GM19193 (cell line): ENCODE results near the gene MAG.

Source experiments
- POLR2A ChIP-seq: IDR thresholded peaks from 4 replicates; pipeline ENCODE4 v1.6.1; 2011; ENCODE audit not compliant: insufficient read depth, insufficient read length; ENCODE audit errors: extremely low read depth

MAG gene

DNA sequence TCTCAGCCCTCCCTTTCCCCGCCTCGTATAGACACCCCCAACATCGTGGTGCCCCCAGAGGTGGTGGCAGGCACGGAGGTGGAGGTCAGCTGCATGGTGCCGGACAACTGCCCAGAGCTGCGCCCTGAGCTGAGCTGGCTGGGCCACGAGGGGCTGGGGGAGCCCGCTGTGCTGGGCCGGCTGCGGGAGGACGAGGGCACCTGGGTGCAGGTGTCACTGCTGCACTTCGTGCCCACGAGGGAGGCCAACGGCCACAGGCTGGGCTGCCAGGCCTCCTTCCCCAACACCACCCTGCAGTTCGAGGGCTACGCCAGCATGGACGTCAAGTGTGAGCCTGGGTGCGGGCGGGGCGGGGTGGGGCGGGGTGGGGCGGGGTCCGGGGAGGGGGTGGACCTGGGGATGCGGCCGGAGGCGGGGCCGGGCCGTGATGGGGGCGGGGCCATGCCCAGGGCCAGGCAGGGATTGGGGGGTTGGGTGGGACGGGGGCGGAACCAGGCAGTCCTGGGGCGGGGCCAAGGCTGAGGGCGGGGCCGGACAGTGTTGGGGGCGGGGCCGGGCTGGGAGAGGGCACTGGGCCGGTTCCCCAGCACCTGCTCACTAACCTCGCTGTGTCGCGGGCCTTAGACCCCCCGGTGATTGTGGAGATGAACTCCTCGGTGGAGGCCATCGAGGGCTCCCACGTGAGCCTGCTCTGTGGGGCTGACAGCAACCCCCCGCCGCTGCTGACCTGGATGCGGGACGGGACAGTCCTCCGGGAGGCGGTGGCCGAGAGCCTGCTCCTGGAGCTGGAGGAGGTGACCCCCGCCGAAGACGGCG lies 7.8 kb downstream of the MAG start:
- no peak for TF ChIP-seq POLR2A

DNA sequence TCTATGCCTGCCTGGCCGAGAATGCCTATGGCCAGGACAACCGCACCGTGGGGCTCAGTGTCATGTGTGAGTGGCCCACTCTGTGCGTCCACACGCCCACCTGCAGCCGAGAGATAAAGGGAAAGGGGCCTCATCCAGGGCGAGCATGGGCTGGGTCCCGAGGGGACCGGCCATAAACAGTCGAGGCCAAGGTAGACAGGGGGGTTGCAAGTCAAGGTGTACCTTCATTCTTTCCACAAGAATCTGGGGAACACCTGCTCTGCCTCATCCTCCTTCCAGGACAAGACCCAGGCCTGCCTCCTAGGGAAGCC lies 8.3 kb downstream of the MAG start:
- TF ChIP-seq POLR2A: no peak

DNA sequence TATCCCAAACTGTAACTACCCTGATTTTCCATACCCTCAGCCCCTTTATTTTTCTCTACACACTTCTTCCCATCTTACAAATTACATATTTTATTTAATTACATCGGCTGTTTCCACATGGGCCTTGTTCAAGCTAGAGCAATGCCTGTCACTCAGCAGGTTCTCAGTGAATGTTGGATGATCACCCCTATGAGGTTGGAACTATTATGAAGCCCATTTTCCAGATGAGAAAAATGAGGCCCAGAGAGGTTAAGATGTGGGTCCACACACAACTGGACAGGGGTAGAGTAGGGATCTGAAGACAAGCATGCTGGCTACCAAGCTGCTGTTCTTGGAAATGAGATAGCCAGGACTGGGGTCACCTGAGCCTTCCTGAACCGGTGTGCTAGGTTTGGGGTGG lies 10.0 kb downstream of the MAG start:
- no peak for TF ChIP-seq POLR2A

DNA sequence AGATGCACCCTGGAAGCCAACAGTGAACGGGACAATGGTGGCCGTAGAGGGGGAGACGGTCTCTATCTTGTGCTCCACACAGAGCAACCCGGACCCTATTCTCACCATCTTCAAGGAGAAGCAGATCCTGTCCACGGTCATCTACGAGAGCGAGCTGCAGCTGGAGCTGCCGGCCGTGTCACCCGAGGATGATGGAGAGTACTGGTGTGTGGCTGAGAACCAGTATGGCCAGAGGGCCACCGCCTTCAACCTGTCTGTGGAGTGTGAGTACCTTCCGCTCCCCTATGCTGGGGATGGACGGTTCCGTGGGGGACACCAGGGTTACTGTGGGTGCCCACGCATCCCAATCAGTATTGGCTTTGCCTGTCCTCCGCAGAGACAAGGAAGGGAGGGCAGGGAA lies 10.5 kb downstream of the MAG start:
- TF ChIP-seq POLR2A: no peak

DNA sequence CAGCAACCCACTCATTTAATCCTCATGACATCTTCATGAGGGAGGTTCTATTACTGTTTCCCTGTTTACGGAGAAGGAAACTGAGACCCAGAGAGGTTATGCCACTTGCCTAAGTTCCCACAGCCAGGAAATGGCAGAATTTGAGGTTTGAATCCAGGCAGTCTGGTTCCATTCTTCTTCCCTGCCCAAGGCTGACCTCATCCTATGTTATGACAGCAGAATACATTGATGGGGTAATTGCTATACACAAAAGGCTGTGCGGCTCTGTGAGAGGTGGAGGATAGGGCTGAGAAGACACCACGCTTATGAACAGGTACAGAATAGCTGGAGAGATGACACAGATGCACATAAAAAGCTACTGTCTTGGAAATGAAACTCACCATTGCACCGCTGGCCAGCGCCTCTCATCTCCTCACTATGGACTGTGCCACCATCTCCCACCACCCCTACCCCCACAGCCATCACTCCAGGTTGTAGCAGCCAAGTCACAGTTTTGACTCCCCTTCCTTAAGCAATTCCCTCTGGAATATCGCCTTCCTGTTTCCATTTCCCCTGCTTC lies 11.5 kb downstream of the MAG start:
- no peak for TF ChIP-seq POLR2A

DNA sequence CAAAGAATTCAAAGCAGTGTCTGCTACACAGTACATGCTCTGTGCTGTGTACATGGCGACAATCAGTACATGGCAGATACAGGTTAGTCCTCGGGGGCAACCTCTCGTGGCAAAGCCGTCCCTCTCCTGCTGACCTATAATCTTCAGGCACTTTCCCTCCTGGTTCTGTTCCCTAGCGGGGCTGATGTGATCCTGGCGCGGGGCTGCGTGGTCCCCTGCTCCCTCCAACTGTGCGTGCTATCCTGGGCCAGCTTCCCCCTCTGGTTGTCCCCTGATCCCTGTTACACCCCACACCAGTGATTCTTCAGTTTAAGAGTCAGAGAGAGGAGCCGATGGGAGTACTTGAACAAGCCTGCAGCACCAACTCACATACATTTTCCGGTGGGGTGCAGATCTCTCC lies 12.1 kb downstream of the MAG start:
- no peak for TF ChIP-seq POLR2A

DNA sequence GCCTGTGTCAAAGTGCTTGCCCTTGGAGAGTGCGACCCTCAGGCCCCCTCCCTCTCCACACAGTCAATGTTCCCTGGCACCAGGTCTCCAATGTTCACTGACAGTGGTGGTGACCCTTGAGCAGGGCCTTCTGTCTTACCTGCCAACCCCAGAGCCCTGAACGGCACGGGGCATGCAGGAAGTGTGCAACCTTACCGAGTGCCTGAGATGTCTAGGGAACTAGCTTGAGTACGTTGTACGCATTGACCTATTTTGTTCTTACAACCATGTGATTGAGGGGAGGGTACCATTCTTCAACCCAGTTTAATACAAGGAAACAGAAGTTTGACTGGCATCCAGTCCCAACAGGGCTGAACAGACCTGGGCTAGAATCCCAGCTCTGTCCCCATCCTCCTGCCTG lies 13.2 kb downstream of the MAG start:
- no peak for TF ChIP-seq POLR2A

DNA sequence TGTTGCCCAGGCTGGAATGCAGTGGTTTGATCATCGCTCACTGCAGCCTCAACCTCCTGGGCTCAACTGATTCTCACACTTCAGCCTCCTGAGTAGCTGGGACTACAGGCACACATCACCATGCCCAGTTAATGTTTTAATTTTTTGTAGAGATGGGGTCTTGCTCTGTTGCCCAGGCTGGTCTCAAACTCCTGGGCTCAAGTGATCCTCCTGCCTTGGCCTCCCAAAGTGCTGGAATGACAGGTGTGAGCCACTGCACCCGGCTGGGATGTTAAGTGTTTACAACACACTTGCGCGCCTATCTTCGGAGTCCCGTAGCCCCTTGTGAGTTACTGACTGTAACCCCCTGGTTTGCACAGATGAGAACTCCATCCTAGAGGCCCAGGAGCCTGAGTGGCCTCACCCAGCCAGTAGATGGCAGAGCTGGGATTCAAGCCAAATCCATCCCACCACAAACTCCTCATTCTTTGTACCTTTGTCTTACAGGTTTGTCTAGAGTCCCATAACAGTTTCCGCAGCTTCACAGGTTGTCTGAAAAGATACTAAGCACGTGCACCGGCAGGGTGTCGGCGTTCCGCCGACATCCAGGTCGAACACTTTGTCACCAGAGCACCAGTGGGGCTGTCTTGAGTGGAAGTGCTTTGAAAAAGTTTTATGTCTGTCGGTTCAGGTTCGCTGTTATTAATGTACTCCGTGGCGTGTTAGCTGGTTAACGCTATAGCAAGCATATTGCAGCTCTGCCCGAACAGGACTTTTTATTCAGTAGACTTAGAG lies 14.7 kb downstream of the MAG start:
- TF ChIP-seq POLR2A: no peak

DNA sequence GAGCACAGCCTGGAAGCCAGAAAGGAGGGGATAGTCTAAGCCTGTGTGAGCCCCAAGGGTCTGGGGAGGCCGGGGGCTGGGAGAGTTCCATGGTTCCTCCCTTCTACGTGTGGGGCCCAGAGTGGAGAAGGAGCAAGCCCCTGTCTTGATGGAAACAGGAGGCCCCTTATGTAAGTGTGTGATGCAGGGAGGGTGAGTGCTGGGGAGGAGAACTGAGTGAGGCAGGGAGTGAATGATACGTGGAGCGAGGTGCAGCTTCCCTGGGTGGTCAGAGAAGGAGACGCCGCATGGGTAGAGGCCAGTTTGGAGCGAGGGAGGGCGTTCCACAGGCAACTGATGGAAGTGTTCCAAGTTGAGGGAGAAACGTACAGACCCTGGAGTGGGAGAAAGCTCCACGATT lies 16.0 kb downstream of the MAG start:
- TF ChIP-seq POLR2A: no peak

DNA sequence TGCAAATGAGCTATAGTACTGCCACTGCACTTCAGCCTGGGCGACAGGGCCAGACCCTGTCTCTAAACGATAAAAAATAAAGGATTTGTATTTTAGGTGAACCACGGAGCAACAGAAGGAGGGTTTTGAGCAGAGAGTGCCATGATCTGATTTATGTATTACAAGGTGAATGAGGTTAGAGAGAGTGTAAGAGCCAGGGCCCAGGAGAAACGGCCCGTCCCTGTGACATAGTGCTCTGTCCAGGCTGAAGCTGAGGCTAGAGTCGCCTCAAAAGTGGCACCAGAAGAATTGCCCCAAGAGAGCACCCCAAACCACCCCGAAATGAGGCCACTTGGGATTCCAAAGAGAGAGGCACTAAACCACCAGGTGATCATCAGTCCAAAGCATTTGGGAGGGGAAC lies 16.9 kb downstream of the MAG start:
- TF ChIP-seq POLR2A: no peak

DNA sequence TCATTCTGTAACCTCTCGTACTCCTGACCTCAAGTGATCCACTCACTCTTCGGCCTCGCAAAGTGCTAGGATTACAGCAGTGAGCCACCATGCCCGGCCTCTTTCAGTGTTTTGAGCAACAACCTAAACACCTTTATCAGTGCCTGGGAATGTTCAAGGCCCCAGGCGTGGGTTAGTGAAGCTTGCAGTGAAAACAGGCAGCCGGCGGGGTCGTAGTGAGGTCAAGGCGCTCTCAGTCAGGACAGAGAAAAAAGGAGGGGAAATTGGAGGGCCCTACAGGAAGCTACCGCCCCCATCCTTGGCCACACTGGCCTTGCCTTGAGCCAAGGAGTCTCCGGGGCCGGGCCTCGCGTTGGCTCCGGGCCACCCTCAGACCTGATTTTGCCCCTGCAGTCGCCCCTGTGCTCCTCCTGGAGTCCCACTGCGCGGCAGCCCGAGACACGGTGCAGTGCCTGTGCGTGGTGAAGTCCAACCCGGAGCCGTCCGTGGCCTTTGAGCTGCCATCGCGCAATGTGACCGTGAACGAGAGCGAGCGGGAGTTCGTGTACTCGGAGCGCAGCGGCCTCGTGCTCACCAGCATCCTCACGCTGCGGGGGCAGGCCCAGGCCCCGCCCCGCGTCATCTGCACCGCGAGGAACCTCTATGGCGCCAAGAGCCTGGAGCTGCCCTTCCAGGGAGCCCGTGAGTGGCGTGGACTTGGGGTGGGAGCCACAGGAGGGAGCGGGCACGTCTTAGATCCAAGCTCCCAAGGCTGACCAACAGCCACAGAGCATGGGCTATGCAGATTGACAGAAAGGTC lies 17.7 kb downstream of the MAG start:
- TF ChIP-seq POLR2A: no peak

DNA sequence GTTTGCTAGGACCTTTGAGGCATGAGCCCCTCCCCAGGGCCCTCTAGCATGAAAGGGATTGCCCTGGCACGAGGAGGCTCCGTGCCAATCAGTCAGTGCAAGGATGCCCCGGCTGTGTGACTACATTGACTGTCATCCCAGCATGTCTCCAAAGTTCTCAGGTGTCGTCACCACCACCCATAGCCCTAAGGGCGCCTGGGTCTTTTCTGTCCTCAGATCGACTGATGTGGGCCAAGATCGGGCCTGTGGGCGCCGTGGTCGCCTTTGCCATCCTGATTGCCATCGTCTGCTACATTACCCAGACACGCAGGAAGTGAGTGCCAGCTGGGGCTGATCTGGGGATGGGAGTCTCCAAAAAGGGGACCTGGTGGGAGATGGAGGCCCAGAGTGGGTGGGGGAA lies 18.4 kb downstream of the MAG start:
- no peak for TF ChIP-seq POLR2A

DNA sequence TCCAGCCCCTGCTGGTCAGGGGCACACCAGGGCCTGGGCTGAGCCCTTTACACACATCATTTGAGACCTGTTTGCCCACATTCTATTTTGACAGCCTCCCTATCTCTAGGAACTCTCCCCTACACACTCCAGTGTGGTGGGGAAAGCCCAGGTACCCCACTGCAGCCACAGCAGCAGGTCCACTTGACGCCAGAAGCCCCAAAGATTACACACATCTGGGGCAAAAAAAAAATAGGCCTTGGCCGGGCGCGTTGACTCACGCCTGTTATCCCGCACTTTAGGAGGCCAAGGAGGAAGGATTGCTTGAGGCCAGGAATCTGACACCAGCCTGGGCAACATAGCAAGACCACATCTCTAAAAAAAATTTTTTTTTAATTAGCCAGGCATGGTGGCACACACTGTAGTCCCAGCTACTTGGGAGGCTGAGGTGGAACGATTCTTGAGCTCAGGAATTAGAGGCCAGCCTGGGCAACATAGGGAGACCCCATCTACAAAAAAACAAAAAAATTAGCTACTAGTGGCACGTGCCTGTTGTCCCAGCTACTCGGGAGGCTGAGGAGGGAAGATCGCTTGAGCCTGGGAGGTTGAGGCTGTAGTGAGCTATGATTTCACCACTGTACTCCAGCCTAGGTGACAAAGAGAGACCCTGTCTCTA lies 19.0 kb downstream of the MAG start:
- no peak for TF ChIP-seq POLR2A

DNA sequence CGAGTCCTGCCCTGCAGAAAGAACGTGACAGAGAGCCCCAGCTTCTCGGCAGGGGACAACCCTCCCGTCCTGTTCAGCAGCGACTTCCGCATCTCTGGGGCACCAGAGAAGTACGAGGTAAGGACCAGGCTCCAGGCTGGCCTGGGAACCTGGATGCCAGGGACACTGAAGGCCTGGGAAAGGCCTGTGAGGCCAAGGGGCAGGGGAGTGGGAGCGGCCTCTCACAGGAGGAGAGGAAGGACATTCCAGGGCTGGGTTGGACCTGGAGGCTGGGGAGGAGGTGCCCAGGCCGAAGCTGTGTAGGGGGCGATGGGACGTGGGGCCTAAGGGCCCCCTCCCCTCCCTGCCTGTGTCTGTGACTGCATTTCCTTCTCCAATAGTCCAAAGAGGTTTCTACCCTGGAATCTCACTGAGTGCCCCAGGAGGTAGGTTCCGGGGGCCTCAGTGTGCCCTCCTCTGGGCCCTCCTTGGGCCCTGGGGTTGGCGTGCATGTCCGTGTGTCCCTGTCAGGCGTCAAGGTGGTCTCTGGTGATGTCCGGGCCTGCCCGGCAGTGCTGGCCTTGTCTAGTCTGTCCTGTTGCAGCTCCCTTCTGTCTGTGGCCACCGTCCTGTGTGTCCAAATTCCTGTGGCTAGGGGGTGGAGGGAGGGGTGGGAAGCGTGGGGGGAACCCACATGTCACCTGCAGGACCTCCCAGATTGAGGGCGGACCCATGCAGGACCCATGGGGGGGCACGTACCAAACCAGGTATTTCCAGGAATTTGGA lies 20.1 kb downstream of the MAG start:
- TF ChIP-seq POLR2A: no peak
